Measurements from ENCODE around the gene CBX1.
"Not testable (repeated sequence)": the region's sequence is repeated elsewhere in the genome, so short reads cannot be mapped to it uniquely, and the experiment has no call there.

The CBX1 gene

GRCh38 chr17:48123111-48123510 is 21.8 kb upstream of the CBX1 start:
- no peak for DNase-seq (ENCODE audit: low spot score)

DNA sequence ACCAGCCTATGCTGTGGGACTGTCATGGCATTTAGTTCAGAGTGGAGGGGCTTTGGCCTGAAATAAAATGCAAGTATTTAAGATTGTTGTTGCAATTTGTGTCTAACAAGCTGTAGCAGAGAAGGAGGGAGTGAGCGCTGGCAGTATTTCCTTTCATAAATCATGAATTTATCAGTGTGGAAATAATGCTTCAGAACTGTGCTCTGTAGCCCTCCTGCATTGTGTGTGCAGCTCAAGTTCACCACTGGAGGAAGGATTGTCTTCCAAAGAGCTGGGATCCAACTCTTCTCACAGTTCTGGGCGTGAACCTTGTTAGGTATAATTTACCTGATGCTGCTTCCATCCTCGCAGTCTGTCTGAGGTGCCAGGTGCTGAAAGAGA is 21.4 kb upstream of the CBX1 start:
- no peak for DNase-seq (ENCODE audit: low spot score)

- DNase-seq (ENCODE audit: low spot score), result no peak
These were observed 20.8 kb upstream of the CBX1 start for GRCh38 chr17:48121923-48122664.

- no peak for DNase-seq (ENCODE audit: low spot score)
These were observed 12.0 kb upstream of the CBX1 start for GRCh38 chr17:48113201-48113676.

DNA sequence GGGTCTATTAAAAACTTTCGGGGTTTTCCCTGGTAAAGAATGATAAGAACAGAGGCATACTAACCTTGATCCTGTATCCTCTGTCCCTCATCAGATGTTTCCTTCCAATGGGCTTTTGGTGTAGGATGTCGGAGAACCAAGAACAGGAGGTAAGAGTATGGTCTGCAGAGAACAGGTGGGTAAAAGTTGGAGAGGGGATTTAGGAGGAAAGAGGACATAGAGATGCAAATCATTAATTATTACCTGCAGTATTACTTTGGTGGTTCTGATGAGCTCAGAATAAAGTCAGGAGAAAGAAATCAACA is 10.6 kb upstream of the CBX1 start:
- no peak for DNase-seq (ENCODE audit: low spot score)

DNA sequence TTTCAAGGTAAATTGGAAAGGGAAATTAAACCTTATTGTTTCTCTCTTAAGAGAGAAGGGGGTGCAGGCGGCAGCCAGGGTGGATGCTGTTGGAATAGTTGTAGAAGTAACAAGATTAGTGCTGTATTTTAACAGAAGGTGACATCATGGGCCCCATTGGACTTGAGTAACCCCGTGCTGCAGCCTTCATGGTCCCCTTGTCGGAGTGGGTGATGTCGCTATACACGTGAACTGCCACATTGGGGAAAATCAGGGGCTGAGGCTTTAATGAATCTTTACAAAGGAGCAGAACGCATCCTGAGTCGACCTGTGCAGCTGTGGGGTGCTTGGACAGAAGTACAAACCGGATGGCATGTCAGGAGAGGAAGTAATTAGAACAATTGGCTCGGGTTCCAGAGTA is 9.5 kb upstream of the CBX1 start:
- no peak for DNase-seq (ENCODE audit: low spot score)

DNA sequence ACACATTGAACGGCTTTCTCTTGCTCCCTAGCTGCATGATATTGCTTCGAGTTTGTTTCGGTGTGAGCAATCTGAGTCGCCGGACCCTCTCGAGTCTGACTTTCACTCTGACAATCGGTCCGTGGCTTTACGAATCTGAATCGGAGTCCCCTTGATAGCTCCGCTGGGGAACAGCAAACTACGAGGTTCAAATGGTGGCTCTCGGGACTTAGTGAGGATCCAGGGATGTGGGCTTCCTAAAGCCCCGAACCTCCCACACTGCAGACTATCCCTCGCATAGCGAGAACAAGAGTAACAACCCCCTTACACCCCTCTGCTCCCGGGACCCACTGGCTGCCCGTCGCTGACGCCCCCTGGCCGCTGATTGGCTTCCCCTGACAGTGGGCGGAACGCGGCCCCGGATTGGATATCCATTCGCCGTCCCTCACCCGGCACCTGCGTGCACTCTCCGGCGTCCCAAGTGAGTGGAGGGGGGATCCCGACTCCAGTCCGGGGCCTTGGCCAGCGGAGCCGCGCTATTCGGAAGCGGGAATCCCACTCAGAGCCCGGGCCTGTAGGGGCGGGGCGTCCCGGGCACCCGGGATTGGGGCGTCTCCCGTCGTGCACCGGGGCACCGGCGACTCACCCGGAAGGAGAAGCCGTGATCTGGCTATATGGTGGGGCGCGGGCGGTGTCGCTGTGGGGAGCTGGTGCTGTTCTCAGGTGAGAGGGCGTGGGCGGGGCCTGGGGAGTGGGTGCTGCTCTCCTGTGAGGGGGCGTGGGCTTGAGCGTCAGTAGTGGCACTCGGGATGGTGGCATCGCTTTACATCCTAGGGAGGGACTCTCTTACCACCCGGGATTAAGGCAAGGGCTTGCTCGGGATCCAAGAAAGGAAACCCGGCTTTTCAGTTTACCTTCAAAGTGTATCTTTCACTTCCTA is 6.1 kb upstream of the CBX1 start, which contains the start of gene SNX11:
Gene SNX11 (plus strand): TSS at position 630 of the 919 bp plus-strand sequence. CDS start 4,278 bp downstream, outside the sequence.
- DNase-seq (ENCODE audit: low spot score), result peak; percentile 91

- DNase-seq (ENCODE audit: low spot score), result no peak
These were observed 5.5 kb upstream of the CBX1 start for GRCh38 chr17:48106802-48107136.

- DNase-seq (ENCODE audit: low spot score), result no peak
These were observed 3.2 kb upstream of the CBX1 start for GRCh38 chr17:48104440-48104839.

DNA sequence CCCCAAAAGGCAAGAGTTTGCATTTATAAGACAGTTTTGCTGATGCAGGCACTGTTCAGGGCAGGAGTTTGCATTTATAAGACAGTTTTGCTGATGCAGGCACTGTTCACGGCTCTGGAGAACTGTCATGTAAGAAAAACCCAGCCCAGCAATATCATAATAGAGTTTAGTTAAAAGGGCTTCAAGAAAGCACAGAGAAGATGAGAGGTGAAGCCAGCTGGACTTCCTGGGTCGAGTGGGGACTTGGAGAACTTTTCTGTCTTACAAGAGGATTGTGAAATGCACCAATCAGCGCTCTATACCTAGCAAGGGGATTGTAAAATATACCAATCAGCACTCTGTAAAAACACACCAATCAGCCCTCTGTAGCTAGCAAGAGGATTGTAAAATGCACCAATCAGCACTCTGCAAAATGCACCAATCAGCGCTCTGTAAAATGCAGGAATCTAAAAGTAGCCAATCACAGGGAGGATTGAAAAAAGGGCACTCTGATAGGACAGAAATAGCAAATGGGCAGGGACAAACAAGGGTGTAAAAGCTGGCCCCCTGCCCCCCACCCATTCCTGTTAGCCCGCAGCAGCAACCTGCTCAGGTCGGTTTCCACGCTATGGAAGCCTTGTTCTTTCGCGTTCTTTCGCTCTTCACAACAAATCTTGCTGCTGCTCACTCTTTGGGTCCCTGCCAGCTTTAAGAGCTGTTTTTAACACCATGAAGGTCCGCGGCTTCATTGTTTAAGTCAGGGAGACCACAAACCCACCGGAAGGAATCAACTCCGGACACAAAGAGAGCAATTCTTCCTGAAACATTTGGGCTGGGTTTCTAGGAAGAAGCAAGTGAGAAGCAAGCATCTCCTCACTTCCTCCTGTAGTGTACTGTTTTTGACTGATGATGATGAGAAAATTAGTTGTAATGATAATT is 1.8 kb upstream of the CBX1 start:
- DNase-seq (ENCODE audit: low spot score), result no peak

DNA sequence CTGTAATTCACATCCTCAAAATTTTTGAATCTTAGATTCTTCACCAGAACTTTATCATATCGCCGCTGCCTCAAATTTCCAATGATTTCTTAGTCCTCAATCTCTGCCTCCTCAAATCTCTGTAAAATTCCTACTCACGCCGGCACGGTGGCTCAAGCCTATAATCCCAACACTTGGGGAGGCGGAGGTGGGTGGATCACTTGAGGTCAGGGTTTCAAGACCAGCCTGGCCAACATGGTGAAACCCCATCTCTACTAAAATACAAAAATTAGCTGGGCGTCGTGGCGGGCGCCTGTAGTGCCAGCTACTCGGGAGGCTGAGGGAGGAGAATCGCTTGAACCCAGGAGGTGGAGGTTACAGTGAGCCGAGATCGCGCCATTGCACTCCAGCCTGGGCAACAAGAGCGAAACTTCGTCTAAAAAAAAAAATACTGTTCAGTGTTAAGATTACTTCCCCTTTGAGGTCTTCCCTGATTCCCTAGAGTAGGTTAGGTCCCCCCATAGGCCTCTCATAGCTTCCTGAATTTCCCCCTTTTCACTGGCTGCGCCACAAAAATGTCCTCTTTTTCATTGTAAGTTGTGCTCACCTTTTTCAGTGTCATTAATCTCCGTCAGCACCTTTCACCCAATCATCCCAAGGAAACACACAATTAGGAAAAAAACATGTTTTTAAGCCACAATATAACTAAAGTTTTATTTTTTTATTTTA is 919 bp upstream of the CBX1 start:
- no peak for DNase-seq (ENCODE audit: low spot score)

DNA sequence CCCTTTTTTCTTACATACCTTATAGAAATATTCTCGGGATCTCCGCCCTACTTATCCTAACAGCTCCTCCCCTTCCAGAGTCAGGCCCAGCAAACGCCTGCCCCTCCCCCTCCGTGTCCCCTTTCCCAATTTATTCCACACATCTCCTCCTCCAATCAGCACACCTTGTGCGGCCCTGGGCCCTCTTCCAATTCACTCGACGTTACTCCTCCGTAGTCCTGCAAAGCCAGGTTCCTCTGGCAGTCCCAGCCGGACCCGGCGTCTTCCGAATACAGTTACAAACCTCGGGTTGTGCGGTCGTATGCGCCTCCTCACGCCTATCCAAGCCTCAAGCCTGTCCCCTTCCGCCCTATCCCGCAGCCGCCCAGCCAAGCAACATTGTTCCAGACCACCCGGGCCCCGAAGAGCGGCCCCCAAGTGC is 677 bp downstream of the CBX1 start:
- DNase-seq (ENCODE audit: low spot score), result peak; percentile 80

- DNase-seq (ENCODE audit: low spot score), result no peak
These were observed 1.1 kb downstream of the CBX1 start for GRCh38 chr17:48100160-48100559.

GRCh38 chr17:48095611-48096010 is 5.7 kb downstream of the CBX1 start:
- DNase-seq (ENCODE audit: low spot score), result no peak

DNA sequence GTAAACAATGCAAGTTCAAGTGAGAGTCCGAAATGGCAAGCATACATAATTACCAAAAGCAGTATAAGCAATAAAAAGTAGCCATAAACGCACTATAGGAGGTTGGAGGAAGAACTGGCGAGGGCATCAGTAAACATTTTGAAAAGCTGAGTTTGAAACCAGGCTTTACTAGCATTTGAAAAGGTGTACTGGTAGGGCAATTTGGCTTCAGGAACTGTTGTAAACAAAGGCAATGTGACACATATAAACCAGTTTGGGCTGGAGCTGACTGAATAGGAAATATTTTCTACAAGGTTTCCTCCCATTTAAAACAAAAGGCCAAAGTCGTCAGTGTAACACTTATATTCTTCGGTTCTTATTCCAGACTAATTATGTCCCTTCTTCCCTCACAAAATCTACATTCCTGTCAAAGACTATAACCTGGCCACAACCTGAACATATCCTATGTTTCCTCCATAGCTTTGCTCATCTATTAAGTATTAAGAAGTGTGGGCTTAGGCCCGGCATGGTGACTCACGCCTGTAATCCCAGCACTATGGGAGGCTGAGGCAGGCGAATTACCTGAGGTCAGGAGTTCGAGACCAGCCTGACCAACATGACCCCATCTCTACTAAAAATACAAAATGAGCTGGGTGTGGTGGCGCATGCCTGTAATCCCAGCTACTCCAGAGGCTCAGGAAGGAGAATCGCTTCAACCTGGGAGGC is 7.8 kb downstream of the CBX1 start:
- DNase-seq (ENCODE audit: low spot score), result no peak

DNA sequence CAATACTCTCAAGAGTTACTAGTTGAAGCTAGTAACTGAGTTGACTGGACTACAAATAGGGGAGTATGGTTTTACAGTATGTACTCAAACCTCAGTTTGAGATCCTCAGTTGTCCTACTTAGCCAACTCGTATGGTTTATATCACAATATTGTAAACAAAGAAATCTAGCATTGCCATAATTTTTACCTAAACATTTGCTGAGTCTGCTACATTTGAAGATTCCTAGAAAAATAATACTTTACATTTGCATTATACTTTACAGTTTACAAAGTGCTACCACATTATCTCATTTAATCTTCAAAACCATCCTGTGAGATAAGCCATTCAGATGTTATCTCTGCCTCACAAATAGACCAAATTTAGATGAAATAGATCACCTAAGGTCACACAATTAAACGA is 16.3 kb downstream of the CBX1 start:
- DNase-seq (ENCODE audit: low spot score), result no peak

- no peak for DNase-seq (ENCODE audit: low spot score)
These were observed 19.4 kb downstream of the CBX1 start for GRCh38 chr17:48081858-48082257.

GRCh38 chr17:48077152-48077551 is 24.1 kb downstream of the CBX1 start:
- DNase-seq (ENCODE audit: low spot score), result not testable (repeated sequence)

- peak; percentile 82 for DNase-seq (ENCODE audit: low spot score)
These were observed 26.8 kb downstream of the CBX1 start for GRCh38 chr17:48074322-48075081.

DNA sequence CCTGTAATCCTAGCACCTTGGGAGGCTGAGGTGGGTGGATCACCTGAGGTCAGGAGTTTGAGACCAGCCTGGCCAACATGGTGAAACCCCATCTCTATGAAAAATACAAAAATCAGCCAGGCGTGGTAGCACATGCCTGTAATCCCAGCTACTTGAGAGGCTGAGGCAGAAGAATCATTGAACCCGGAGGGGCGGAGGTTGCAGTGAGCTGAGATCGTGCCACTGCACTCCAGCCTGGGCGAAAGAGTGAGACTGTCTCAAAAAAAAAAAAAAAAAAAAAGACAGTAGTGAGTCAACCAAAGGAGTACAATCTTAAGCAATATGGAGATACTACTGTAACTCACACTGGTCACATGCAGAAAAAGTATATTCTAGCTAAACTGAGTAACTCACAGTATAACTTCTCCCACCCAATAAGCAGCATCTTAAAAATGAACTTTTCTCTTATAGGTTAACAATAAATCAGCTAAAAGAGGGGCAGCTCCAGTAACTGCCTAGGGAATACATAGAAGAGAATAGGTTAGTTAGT is 27.6 kb downstream of the CBX1 start:
- not testable (repeated sequence) for DNase-seq (ENCODE audit: low spot score)

Measured in cerebellar cortex (tissue), 1 donor.